DMS153 (cell line): ENCODE measurements around the gene CRIP1.

ENCODE experiments used
- DNase-seq: peaks from one replicate; lab custom pipeline; 2025; lab: John Stamatoyannopoulos, UW

CRIP1 gene

DNA sequence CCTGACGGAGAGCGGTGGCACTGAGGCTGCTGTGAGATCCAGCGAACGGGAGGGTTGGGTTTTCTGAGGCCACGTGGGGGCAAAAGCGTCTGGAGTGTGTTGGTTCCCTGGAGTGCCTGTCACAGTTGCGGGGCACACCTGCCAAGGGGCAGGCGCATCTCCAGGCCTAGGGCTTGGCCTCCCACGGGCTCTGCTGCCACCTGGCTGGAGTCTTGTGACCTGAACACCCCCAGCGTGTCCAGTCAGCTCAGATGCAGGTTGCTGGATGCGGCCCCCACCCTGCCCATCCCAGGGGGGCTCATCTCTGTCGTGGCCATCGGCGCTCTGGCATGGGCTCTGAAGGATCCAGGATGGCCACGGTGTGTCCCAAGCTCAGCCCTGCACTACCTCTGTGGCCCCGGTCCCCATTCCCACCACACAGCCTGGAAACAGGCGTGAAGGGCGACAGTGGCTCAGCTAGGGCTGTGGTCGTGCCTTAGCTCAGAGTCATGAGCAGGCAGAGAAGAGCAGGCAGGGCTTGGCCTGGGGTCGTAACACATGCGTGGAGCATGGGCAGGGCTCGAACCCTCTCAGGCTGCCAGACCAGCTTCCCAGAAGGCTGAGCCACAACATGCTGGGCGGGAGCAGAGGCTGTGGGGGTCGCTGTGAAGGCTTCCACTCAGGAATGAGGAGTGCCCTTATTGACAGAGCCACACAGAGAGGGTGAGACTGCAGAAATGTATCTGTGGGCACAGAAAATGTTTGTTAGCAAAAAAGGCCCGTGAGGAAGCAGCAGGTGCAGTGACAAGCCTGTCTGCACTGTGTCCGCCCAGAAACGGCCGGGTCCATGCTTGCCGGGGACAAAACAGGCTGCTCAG is 35.6 kb upstream of the CRIP1 start:
- no peak for DNase-seq

DNA sequence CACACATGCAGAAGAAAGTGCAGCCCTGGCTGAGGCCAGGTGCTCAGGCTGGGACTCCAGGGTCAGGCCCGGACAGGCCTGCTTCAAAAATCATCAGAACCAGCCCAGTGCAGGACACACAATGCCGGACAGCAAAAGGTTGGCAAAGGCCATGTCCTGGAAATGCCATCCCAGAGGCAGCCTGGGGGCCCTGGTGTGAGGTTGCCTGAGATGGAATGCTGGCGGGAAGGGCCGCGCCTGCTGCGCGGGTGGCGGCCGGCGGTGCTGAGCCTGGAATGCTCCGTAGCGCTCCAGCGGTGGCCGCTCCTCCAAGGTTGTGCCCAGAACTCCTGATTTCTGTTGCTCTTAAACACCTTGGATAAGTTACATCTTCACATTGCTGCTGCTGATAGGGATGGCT is 33.7 kb upstream of the CRIP1 start:
- DNase-seq = no peak

DNA sequence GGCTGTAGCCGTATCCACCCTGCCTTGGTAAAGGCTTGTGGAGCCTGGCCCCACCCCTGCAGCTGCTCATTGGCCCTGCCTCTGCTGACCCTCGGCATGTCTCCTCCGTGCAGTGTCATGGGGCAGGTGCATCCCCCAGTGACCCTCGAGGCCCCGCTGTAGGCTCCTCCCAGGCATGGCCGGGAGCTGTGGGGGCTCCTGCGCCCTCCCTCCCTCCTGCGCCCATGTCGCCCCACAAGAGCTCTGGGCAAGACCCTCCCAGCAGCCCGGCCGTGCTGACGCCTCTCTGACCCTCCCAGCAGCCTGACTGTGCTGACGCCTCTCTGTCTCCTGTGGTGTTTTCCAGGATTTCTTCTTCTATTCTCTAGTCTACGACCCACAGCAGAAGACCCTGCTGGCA is 32.8 kb upstream of the CRIP1 start:
- no peak for DNase-seq

DNA sequence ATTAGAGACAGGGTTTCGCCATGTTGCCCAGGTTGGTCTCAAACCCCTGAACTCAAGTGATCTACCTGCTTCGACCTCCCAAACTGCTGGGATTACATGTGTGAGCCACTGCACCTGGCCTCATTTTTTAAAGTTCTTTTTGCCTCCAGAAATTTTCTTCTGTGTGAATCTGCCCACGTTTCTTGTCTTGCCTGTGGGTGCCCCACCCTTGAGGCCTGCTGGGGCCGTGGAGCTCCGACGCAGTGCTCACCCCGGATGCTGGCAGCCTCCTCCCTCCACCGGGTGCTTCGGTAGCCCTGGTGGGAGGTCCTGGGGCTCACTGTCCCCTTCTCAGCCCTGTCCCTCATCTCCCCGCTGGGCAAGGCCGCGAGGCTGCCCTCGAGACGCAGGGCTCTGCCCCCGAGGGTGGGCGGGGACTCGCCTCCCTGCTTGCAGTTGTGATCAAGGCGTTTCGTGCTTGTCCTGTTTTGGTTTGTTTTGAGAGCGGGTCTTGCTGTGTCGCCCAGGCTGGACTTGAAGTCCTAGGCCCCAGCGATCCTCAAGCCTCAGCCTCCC is 31.5 kb upstream of the CRIP1 start:
- DNase-seq = no peak

DNA sequence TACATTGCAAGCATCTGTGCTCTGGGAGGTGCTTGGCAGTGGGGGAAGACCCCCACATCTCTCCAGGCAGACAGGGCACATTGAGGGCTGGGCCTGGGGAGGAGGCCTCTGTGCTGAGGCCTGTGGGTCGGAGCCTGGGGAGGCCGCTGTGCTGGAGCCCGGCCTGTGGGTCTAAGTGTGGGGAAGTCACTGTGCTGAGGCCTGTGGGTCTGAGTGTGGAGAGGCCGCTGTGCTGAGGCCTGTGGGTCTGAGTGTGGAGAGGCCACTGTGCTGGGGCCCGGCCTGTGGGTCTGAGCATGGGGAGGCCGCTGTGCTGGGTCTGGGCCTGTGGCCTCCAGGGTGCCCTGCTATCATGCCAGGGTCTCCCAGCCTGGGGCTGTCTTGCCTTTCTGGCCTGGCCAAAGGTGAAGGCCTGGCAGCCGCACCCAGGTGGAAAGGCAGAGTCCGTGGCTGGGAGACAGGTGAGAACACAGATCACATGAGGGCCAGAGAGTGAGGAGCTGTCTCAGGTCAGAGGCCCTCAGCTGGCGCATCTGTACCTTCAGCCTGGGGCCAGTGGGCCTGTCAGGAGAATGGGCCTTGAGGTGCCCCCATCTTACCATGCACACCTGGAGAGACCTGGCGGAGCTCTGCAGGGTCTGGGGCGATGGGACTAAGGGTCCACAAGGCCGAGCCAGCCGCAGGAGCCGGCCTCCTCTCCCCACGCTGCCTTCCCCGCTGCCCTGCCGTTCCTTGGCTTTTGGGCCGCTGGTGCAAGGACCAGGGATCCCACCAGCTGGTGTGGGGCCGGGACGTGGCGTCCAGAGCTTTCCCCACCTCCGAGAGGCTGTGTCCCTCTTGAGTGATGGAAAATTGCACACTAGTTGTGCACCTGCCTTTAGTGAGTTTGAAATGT is 30.7 kb upstream of the CRIP1 start:
- DNase-seq = no peak

DNA sequence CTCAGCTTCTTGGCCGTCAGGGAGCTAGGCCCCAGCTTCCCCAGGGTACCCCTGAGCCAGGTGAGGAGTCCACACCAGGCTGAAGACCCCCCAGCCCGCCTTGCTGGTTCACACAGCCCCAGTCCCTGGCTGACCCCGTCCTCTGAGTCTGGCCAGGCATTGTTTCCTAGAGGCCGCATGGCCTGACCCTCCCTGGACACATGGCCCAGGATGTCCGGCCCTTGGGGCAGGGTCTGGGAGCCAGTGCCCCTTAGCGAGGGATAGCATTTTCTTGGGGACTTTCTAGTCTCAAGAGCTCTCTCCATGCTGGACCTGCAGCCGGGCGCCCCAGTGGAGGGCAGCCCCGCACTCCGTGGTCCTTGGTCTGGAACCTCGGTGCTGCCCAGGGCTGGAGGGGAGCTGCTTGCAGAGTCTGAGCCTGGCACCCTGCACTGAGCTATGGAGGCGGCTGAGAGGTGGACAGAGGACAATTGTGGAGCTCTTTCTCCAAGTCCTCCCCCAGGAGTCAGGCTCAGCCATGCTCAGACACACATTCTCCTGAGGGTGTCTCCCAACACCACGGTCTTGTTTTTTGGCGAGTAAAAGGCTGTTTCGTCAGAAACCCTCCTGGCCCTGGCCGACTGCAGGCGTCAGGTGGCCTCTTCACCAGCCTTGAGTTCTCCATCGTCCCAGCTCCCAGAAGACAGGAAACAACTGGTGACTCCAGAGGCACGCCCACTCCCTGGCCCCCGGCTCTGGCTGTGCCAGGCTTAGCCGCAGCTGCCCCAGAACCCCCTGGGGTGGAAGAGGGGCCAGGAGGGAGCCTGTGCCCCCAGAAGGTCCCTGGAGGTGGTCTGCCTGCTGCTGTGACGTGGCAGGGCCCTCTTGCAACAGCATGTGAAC is 29.7 kb upstream of the CRIP1 start:
- no peak for DNase-seq

DNA sequence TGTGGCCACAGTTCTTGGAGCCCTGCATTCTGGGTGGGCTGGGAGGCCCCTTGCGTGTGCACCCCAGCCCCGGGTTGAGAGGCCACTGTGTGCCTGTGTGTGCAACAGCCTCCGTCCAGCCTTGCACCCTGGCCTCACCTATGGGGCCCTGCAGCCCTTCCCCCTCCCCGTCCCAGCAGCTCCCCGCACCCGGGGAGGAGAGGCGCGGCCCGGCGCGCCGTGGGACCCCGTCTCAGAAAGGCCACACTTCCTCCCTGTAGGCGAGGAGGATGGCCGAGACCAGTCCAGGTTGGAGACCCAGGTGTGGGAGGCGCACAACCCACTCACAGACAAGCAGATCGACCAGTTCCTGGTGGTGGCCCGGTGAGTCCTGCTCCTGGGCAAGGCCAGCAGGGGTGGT is 28.7 kb upstream of the CRIP1 start:
- DNase-seq = no peak

DNA sequence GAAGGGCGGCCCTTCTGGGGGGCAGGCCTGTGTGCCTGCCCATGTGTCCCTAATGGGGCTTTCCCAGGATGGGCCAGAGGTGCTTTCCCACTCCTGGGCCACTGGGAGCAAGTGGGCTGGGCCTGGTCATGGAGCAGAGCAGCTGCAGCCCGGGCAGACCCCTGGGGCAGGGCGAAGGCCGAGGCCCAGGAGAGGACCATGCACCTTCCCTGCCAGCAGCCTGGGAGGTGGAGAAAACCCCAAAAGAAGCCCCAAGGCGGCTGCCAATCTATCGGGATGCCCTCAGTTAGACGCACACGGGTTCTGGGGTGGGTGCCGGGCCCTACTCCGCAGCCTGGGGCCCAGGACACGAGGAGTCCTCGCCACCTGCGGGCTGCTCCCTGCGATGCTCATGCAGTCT is 28.1 kb upstream of the CRIP1 start:
- DNase-seq = no peak

DNA sequence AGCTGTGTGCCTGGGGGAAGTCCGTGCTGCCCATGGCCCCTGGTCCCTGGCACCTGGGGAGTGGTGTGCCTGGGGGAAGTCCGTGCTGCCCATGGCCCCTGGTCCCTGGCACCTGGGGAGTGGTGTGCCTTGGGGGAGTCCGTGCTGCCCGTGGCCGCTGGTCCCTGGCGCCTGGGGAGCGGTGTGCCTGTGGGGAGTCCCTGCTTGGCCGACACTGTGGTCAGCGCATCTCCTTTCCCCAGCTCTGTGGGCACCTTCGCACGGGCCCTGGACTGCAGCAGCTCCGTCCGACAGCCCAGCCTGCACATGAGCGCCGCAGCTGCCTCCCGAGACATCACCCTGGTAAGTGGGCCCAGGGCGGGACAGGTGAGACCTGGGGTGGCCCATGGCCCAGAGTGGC is 26.6 kb upstream of the CRIP1 start:
- DNase-seq = no peak

DNA sequence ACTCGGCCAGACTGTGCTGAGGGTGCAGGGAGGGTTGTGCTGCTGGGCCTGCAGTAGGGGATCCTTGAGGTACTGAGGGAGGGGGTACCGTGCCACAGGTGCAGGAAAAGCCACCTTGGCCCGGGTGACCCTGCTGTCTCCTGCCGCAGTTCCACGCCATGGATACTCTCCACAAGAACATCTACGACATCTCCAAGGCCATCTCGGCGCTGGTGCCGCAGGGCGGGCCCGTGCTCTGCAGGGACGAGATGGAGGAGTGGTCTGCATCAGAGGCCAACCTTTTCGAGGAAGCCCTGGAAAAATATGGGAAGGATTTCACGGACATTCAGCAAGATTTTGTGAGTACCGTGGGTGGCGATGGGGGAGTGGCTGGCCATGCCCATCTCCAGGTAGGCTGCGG is 26.1 kb upstream of the CRIP1 start:
- DNase-seq = no peak

DNA sequence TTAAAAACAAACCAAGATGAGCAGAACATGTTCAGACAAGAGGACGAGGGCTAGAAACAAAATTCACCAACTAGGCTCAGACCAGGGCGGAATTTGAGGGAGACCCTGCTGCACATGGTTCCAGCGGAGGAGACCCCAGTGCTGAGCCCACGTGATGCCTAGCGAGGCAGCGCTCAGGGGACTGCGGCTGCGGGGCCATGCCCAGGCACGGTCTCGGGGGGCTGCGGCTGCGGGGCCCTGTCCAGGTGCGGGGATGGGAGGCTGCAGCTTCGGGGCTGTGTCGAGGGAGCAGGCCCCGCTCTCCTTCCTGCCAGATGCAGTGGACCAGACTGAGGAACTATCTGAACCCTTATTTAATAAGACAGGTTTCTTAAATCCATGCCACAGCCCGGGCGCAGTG is 24.8 kb upstream of the CRIP1 start:
- DNase-seq = no peak

DNA sequence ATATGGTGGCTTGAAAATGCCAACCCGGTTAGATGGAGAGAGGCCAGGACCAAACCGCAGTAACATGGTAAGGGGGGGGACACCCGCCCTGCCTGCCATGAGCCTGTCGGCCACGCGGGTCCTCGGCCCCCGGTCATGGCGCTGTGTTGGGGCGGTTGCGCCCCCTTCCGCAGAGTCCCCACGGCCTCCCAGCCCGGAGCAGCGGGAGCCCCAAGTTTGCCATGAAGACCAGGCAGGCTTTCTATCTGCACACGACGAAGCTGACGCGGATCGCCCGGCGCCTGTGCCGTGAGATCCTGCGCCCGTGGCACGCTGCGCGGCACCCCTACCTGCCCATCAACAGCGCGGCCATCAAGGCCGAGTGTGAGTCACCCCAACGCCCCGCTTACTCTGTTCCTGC is 22.2 kb upstream of the CRIP1 start:
- DNase-seq = no peak

DNA sequence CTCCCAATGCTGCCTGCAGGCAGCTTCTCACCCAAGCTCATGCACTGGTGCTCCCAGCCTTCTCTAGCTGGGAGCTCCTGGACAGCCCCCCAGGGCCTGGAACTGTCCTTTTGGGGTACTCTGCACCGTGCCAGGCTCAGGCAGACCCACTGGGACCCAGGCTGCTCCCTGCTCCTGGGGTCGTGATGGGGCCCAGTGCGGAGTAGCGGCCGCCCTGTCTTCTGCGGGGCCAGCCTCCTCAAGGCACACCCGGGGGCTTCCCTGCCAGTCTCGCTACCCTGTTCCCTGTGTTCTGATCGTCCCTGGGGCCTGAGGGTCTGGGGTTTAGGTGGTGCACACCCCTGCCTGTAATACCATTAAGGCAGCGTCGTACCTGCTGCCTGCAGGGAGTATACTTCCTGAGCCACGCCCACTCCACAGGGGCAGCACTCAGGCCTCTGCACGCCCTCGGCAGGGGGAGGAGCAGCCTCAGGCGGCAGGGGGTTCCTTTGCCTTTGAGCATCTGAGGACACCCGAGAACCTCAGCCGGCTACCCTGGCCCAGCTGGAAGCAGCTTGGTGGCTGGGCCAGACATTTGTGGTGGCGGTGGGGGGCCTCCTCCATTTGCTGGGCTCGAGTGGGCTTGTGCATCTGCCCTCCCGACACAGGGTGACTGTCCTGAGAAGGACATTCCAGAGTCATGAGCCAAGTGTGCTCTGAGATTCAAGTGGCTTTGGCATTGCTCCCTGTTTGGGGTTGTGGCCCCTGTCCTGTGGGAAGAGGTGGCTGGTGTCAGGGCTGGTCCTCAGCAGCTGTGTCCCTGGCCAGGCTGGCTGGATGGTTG is 21.3 kb upstream of the CRIP1 start:
- no peak for DNase-seq

DNA sequence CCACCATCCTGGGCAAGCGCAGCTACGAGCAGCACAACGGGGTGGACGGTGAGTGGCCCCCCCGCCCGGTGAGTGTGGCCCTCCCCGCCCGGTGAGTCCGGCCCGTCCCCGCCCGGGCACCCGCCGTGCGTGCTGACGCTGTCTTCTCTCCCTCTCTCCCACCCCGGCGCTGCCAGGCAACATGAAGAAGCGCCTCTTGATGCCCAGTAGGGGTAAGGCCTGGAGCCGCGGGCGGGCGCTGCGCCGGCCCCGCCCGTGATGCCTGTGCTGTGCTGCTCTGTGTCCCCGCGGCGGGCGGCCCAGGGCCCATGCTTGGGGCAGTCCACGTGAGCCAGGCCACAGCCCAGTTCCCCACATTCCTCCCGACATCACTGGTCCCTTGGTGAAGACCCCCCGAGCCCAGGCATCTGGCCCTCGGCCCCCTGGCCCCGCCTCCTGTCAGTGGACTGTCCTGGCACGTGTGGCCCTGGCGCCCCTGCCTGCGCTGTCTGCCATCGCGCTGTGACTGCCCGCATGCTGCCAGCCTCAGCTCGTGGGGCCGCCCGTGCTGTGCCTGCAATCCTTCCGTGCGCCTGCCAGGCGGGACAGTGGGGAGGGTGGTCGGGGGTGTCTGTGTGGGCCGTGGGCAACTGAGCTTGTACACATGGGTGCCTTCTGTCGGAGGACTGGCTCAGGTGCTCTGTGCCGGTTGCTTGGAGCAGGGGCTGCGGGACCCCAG is 20.0 kb upstream of the CRIP1 start:
- no peak for DNase-seq

DNA sequence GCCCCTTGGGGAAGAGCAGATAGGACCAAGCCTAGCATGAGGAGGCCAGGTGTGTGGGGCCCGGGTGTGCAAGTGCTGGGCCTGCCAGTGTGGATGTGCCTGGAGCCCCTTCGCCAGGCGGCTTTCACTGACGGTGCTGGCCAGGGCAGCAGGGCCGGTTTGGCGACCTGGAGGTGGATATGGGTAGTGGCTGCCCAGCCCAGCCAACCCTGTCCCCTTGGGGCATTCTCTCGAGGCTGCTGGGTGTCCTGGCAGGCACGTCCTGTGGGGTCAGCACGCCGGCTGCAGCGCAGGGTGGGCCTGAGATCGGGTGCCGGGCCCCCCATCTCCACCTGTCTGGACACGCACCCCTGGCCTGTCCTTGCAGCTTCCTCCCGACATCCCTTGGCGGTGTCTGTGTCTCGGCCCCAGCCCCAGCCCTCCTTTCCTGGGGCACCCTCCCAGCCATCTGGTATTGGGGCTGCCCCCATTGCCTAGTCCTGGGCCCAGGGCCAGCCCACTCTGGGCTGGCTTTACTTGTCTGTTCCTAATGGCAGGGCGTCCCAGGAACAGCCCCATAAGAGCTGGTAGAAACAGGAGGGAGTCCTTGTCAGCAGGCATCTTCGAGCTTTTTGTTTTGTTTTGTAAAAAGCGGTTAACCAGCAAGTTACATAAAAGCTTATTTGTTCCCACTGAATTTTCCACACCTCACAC is 19.3 kb upstream of the CRIP1 start:
- no peak for DNase-seq

DNA sequence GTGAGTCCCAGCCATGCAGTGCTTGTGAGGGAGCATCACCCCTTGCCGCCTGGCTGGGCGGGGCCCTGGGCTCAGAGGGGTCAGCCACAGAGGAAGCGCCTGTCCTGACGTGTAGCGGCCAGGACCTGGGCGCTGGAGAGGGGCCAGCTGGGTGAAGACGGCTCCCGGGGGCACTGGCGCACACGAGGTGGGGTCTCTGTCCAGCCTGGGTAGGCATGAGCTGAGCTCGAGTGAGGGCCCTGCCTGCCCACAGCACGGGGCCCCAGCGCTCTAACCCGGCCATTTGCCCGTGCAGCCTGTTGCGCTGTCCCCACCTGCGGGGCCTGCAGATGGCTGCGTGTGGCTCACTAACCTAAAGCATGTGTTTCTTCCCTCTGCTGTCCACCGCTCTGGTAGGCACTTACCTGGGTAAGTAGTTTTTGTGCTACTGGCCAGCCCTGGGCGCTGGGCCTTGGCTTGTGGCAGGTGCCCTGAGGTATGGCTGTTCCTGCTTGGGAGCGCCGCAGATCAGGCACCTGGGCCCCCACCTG is 18.7 kb upstream of the CRIP1 start:
- DNase-seq = no peak

DNA sequence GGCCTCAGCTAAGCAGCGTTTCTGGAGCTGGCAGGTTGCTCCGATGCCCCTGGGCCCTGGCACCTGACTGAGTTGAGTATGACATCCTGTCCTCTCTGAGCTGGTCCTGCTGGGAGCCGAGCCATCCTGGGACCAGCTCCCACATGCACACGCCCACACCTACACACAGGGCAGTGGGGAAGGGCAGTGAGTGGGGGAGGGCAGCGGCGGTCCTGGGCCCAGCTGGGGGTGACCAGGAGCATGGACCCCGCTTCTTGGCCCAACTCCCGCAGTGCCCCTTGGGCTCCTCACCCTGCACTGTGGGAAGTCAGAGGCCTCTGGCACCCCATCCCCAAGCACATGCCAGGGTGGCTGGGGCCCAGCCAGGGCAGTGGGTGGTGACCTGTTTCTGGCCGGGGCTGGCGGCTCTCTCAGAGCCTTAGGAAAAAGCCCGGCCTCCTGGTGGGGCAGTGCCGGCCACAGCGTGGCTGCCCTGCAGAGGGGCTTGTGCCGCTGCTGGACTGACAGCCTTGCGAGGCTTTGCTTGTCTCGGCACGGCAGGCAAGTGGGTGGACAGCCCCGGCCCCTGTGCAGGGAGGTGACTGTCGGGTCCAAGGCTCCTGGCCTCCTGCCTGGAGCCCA is 18.0 kb upstream of the CRIP1 start:
- no peak for DNase-seq

DNA sequence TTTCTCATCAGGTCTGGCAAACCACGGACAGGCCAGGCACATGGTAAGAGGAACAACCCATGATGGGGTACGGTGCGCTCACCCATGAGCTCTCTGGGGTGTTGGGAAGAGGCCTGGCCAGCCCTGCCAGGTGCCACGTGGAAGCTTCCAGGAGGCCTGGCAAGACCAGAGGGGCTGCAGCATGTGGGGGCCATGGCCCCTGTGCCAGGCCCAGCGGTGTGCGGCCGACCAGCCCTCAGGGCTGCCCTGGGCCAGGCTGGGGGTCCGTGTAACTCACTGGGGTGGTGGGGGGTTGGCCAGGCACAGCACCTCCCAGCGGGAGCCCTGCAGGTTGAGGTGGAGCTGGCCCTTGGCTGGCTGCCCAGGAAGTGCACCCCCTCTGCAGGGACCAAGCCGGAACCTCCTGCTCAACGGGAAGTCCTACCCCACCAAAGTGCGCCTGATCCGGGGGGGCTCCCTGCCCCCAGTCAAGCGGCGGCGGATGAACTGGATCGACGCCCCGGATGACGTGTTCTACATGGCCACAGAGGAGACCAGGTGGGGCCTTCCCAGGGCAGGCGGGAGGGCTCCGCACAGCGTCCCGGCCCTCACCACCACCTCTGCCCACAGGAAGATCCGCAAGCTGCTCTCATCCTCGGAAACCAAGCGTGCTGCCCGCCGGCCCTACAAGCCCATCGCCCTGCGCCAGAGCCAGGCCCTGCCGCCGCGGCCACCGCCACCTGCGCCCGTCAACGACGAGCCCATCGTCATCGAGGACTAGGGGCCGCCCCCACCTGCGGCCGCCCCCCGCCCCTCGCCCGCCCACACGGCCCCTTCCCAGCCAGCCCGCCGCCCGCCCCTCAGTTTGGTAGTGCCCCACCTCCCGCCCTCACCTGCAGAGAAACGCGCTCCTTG is 17.0 kb upstream of the CRIP1 start:
- DNase-seq = no peak
